ENCODE data around the gene SUCLG1.

DNA sequence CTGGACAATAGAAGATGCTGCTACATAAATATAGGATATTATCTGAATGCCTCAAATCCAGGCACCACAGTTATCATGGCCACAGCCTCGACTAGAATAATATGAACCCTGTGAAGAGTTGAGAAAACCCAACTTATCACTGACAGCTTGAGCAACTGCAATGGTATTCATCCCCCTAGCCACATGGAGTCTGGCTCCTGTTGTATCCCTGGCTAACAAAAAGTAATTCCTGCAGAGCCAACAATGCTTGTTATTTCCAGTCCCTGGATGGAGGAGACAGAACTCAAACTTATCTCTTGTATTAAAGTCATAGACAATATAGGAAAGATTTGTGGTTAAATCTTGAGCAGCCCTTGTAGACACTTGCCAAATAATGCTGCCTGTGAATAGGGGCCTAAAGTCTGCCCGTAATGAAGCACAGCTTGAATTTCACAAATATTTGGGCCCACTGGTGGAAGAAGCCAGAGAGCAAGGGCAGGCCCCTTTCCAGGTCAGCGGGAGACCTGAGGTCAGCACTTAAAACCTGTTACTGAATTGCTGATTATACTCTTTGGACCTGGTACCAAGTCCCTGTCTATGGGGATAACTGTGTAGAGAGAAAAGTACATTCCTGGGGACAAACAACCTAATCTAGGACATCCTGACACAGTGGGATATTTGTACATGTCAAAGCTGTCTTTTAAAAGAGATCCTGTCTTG is 28.4 kb upstream of the SUCLG1 start:
- TF ChIP-seq SIN3A (conservative IDR thresholded peaks at IDR 0.05 in 1 of 2, IDR thresholded peaks at IDR 0.05 in 1 of 2; ENCODE audit: low read depth in 1 of 2, low read length in 2 of 2), result no peak
- TF ChIP-seq, protein P1, sequence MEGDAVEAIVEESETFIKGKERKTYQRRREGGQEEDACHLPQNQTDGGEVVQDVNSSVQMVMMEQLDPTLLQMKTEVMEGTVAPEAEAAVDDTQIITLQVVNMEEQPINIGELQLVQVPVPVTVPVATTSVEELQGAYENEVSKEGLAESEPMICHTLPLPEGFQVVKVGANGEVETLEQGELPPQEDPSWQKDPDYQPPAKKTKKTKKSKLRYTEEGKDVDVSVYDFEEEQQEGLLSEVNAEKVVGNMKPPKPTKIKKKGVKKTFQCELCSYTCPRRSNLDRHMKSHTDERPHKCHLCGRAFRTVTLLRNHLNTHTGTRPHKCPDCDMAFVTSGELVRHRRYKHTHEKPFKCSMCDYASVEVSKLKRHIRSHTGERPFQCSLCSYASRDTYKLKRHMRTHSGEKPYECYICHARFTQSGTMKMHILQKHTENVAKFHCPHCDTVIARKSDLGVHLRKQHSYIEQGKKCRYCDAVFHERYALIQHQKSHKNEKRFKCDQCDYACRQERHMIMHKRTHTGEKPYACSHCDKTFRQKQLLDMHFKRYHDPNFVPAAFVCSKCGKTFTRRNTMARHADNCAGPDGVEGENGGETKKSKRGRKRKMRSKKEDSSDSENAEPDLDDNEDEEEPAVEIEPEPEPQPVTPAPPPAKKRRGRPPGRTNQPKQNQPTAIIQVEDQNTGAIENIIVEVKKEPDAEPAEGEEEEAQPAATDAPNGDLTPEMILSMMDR (IDR thresholded peaks at IDR 0.05; ENCODE audit: control extremely low read depth in 1 of 3, insufficient read depth in 1 of 3, low read depth in 1 of 3, low read length in 3 of 3), result no peak
- TF ChIP-seq RAD21 (IDR thresholded peaks at IDR 0.05 in 1 of 2, conservative IDR thresholded peaks at IDR 0.05 in 1 of 2; ENCODE audit: low read depth in 2 of 2, low read length in 2 of 2), result no peak
- TF ChIP-seq POLR2A (IDR thresholded peaks at IDR 0.05; ENCODE audit: control extremely low read depth in 1 of 2, low read depth in 2 of 2, low read length in 2 of 2), result no peak
- no peak for TF ChIP-seq RXRA (IDR thresholded peaks at IDR 0.05; ENCODE audit: insufficient read depth, low read depth, low read length)
- no peak for TF ChIP-seq TCF12 (IDR thresholded peaks at IDR 0.05; ENCODE audit: low read depth, low read length)
- TF ChIP-seq TAF1 (IDR thresholded peaks at IDR 0.05; ENCODE audit: low read depth, low read length), result no peak
- TF ChIP-seq SAP30 (IDR thresholded peaks at IDR 0.05; ENCODE audit: insufficient read depth, insufficient replicate concordance, low read length), result no peak

All from H1 (cell line).